Activated CD8-positive, alpha-beta T cell treated with anti-CD3 and anti-CD28 coated beads, Interleukin-2, amount 10 ng/mL, durations not matched to agents 7 days and 5 days (primary cell): Measurements from ENCODE around the gene RRBP1. TPM values are rescaled to one million over a fixed set of nuclear protein-coding genes. Genes with fewer than 3 reads are reported as not detected.

ENCODE experiments used
- ATAC-seq: fragments of 150-1000 bp; cut with Tn5 transposase; one replicate; pipeline ENCODE4 v1.10.0; 2021; ENCODE audit warnings: moderate library complexity
- CTCF ChIA-PET: fragments of 350-600 bp; sonication (Branson Sonifier 250); formaldehyde crosslinking; loops from one replicate; lab custom pipeline; 2021; ENCODE audit warnings: antibody characterized with exemption; lab: Charles Lee
- POLR2A ChIA-PET: fragments of 350-600 bp; sonication (Branson Sonifier 250); formaldehyde crosslinking; loops from one replicate; lab custom pipeline; 2021; ENCODE audit warnings: antibody characterized with exemption; lab: Charles Lee
- DNase-seq: peaks from one replicate; pipeline ENCODE4 v3.0.0-alpha.2; 2020
- H3K27ac Mint-ChIP-seq: one replicate; pipeline ENCODE4 v1.8.0; 2021; ENCODE audit warnings: mild to moderate bottlenecking, mixed read lengths
- H3K27me3 Mint-ChIP-seq: one replicate; pipeline ENCODE4 v1.8.0; 2021; ENCODE audit warnings: low read depth, mixed read lengths
- H3K36me3 Mint-ChIP-seq: one replicate; pipeline ENCODE4 v1.8.0; 2021; ENCODE audit warnings: low read depth, mixed read lengths
- H3K4me1 Mint-ChIP-seq: one replicate; pipeline ENCODE4 v1.8.0; 2021; ENCODE audit warnings: low read depth, mixed read lengths
- H3K4me3 Mint-ChIP-seq: one replicate; pipeline ENCODE4 v1.8.0; 2021; ENCODE audit warnings: mild to moderate bottlenecking, mixed read lengths
- H3K9me3 Mint-ChIP-seq: one replicate; pipeline ENCODE4 v1.8.0; 2022; ENCODE audit warnings: mixed read lengths; ENCODE audit not compliant: insufficient read depth
- total RNA-seq, 2 experiments: library from RNA; stranded (reverse); gene quantifications; one replicate each; pipeline ENCODE4 v1.2.3, GENCODE V29; 2021

The RRBP1 gene
- total RNA-seq, 2 experiments from 2014 or later, result 64.3 to 66.7 TPM

DNA sequence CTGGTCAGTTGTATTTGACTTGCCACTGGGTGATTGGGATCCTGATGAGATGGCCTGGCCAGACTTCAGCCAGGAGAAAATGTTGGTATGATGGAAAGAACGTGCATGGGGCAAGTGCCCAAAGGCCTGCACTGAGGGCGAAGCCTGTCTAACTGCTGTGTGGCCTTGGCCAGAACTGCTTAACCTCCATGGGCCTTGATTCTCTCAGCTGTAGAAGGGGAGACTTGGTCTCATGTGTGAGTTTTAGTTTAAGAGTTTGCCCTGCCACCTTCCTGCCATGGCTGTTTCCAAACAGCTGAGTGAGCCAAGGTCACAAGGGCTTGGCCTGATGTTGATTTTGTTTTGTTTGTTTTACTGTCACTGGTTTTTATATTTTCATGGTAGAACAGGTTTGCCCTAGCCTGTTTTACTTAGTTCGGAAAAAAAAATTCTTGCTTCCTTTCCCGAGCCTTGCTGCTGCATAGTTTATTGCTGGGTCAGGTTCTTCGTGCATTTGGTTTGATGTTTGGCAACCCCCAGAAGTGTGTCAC lies 76.8 kb downstream of the RRBP1 start:
- no peak for DNase-seq
- no peak overlapping the region for H3K4me3 Mint-ChIP-seq
- ATAC-seq, result no peak
- peaks cover 21% of the 10 kb centered on the region for H3K4me1 Mint-ChIP-seq
- H3K27me3 Mint-ChIP-seq, result no peaks in the 10 kb centered on the region
- H3K9me3 Mint-ChIP-seq, result no peaks in the 10 kb centered on the region
- H3K27ac Mint-ChIP-seq, result no peak overlapping the region
- CTCF ChIA-PET, result interaction anchor here (1.4 to 2.0 kb wide), 2 partner anchors 32 to 34 kb away, joined by 5 to 8 read pairs; no protein-coding TSS in a partner anchor
- peaks cover 43% of the 10 kb centered on the region for H3K36me3 Mint-ChIP-seq
- POLR2A ChIA-PET, result no interaction called here

DNA sequence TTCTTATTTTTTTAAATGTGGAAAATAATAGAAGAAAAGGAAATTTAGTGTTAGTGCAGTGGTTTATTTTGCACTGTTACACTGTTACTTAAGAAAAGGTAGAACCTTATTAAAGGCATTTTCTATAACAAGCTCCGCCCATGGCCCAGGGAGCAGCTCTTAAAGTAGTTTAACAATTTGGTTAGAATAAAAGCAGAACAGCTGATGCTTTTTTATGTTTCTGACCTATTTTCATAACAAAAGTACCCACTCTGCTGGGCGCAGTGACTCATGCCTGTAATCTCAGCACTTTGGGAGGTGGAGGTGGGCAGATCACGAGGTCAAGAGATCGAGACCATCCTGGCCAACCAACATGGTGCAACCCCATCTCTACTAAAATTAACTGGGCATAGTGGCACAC lies 79.5 kb downstream of the RRBP1 start:
- ATAC-seq (no peak), DNase-seq (no peak)
- Mint-ChIP-seq H3K4me3 (no peak overlapping the region), H3K27me3 (no peaks in the 10 kb centered on the region), H3K36me3 (peaks cover 25% of the 10 kb centered on the region), H3K27ac (no peak overlapping the region), H3K9me3 (no peaks in the 10 kb centered on the region), H3K4me1 (peaks cover 6% of the 10 kb centered on the region)
- ChIA-PET POLR2A (interaction anchor here (1.0 to 1.1 kb wide), 2 partner anchors 33 to 80 kb away, joined by 3 read pairs; partner anchors contain the start of gene DSTN), CTCF (interaction anchor here (1.3 to 1.6 kb wide), 3 partner anchors 8 to 393 kb away, joined by 3 to 10 read pairs (median 4); no protein-coding TSS in a partner anchor)

DNA sequence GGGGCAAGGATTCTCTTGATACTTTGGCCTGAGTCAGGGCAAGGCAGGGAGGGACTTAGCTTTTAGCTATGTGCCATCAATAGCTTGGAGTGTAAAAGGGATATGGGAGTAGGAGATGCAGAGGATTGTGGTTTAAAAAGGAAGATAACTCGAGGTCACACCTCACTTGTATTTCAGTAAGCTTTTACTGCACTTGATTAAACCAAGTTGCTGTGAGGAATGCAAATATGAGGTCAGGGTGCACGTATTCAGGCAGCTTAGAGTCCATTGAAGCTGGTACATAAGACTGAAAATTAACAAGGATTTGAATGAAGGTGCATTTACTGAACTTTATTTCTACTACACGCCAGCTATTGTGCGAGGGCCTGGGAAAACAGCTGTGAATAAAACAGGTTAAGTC lies 80.1 kb downstream of the RRBP1 start:
- Mint-ChIP-seq H3K27ac (peak overlapping the region; percentile 19), H3K4me3 (no peak overlapping the region), H3K4me1 (peaks cover 6% of the 10 kb centered on the region), H3K9me3 (no peaks in the 10 kb centered on the region), H3K27me3 (no peaks in the 10 kb centered on the region), H3K36me3 (peaks cover 25% of the 10 kb centered on the region)
- DNase-seq (no peak), ATAC-seq (no peak)
- POLR2A ChIA-PET, result interaction anchor here (1.0 to 1.1 kb wide), 2 partner anchors 32 to 81 kb away, joined by 3 read pairs; partner anchors contain the start of gene DSTN
- CTCF ChIA-PET, result interaction anchor here (0.7 to 1.6 kb wide), 4 partner anchors 9 to 394 kb away, joined by 3 to 10 read pairs (median 4); no protein-coding TSS in a partner anchor

DNA sequence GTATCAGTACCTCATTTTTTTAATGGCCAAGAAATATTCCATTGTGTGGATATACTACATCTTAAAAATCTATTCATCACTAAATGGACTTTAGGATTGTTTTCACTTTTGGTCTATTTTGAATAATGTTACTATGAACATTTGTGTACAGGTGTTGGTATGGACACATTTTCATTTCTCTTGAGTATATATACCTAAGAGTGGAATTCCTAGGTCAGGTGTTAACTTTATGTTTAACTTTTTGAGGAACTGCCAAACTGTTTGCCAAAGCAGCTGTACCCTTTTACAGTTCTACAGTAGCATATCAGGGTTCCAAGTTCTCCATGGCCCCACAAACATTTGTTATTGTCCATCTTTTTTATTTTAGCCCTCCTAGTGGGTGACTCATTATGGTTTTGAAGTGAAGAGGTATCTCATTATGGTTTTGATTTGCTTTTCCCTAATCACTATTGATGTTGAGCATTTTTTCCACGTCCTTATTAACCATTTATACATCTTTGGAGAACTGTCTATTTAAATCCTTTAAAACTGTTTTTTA lies 84.0 kb downstream of the RRBP1 start:
- Mint-ChIP-seq H3K36me3 (peaks cover 17% of the 10 kb centered on the region), H3K4me3 (no peak overlapping the region), H3K27me3 (no peaks in the 10 kb centered on the region), H3K27ac (no peak overlapping the region), H3K9me3 (no peaks in the 10 kb centered on the region), H3K4me1 (peaks cover 6% of the 10 kb centered on the region)
- DNase-seq (no peak), ATAC-seq (no peak)
- ChIA-PET POLR2A (no interaction called here), CTCF (no interaction called here)

DNA sequence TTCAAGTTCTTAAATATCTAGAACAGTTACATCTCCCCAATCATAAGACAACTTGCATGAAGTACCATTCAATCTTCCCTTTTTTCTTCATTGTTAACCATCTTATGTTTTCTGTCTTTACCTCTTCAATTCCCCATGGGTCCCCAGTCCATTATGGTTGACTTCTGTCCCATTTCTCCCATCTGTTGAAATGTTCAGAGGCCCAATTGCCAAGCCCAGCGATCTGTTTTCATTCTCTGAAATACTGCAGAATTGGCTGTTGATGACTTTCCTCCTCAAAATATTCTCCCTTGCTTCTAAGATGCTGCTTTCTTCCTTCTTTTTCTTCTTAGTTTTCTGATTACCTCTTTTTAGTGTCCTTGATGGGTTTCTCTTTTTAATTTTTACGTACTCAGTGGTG lies 86.2 kb downstream of the RRBP1 start:
- Mint-ChIP-seq H3K4me1 (no peaks in the 10 kb centered on the region), H3K27ac (no peak overlapping the region), H3K27me3 (no peaks in the 10 kb centered on the region), H3K9me3 (no peaks in the 10 kb centered on the region), H3K4me3 (no peak overlapping the region), H3K36me3 (peaks cover 11% of the 10 kb centered on the region)
- ATAC-seq, result no peak
- ChIA-PET POLR2A (no interaction called here), CTCF (no interaction called here)
- DNase-seq, result no peak

DNA sequence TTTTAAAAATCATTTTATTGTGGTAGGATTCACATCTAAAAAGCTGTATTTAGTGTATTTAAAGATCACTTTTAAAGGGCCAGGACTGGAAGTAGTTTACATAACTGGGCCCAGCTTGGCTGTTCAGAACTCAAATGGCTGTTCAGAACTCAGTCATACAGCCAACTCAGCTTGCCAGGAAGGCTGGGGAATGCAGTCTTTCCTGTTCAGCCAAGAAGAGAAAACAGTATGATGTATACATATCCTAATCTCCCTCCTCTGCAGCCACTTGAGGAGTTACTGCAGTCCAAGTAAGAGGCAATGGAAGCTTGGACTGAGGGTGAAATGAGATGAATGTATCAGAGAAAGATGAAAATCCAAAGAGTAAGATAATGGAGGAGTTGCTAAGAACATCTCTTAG lies 87.6 kb downstream of the RRBP1 start:
- H3K27ac Mint-ChIP-seq, result no peak overlapping the region
- no peak overlapping the region for H3K4me3 Mint-ChIP-seq
- POLR2A ChIA-PET, result no interaction called here
- no peaks in the 10 kb centered on the region for H3K27me3 Mint-ChIP-seq
- H3K9me3 Mint-ChIP-seq, result no peaks in the 10 kb centered on the region
- peaks cover 3% of the 10 kb centered on the region for H3K4me1 Mint-ChIP-seq
- CTCF ChIA-PET, result interaction anchor here (1.2 to 1.5 kb wide), 2 partner anchors 16 to 17 kb away, joined by 5 read pairs; no protein-coding TSS in a partner anchor
- DNase-seq, result no peak
- H3K36me3 Mint-ChIP-seq, result peaks cover 8% of the 10 kb centered on the region
- no peak for ATAC-seq

DNA sequence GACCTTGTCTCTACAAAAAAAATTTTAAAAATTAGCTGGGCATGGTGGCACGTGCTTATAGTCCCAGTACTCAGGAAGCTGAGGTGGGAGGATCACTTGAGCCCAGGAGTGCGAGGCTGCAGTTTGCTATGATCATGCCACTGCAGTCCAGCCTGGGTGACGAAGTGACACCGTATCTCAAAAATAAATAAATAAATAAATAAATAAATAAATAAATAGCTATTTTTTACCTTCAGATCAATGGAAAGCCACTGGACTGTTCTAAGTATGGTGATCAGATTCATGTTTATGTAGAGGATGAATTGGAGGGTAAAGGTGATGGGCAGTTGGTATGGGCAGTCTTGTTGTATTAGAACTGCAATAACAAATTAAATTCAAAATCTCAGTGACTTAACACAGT lies 88.1 kb downstream of the RRBP1 start:
- Mint-ChIP-seq H3K4me1 (peaks cover 3% of the 10 kb centered on the region), H3K36me3 (peaks cover 8% of the 10 kb centered on the region), H3K9me3 (no peaks in the 10 kb centered on the region), H3K4me3 (no peak overlapping the region), H3K27me3 (no peaks in the 10 kb centered on the region), H3K27ac (no peak overlapping the region)
- ChIA-PET POLR2A (no interaction called here), CTCF (interaction anchor here (1.2 to 1.5 kb wide), 2 partner anchors 16 kb away, joined by 5 read pairs; no protein-coding TSS in a partner anchor)
- DNase-seq, result no peak
- ATAC-seq, result no peak

DNA sequence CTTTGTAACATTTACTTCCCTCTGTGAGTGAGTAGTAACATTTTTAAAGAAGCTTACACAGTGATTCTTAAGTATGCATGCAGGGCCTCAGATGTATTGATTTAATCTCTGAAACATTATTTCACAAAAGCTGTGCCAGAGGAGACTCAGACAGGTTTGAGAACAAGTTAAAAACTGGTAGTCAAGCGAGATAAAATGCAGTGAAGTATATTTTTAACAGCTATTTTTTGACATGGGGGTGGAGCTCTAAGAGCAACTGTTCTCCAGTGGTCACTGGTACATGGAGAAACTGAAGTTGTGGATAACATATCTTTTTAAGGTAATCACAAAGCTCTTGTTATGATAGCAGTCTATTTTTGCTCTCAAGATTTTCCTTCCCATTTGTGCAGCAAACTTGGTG lies 91.8 kb downstream of the RRBP1 start:
- Mint-ChIP-seq H3K4me1 (peaks cover 3% of the 10 kb centered on the region), H3K4me3 (no peak overlapping the region), H3K27ac (no peak overlapping the region), H3K36me3 (peaks cover 6% of the 10 kb centered on the region), H3K9me3 (no peaks in the 10 kb centered on the region), H3K27me3 (no peaks in the 10 kb centered on the region)
- no peak for DNase-seq
- POLR2A ChIA-PET, result no interaction called here
- CTCF ChIA-PET, result interaction anchor here (0.6 kb wide), 1 partner anchor 23 kb away, joined by 3 read pairs; no protein-coding TSS in a partner anchor
- no peak for ATAC-seq

DNA sequence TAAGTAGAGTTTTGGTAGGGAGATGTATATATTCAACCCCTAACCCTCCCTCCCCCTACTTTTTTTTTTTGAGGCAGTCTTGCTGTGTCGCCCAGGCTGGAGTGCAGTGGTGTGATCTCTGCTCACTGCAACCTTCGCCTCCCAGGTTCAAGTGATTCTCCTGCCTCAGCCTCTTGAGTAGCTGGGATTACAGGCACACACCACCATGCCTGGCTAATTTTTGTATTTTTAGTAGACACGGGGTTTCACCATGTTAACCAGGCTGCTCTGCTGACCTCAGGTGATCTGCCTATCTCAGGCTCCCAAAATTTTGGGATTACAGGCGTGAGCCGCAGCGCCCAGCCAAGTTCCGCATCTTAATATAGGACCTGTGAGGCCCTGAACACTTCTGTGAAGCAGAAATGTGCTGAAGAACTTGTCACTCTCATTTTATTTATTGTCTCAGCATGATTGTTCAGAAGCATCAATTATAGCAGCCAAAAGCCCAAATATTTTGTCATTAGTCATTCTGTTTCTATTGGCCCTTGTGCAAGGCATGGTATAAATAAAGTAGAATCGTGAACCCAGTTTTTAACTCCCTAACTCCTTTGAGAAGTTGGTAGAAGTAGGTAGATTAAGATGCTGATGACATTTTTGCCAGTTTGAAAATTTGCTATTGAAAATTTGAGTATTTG lies 92.7 kb downstream of the RRBP1 start:
- Mint-ChIP-seq H3K27me3 (no peaks in the 10 kb centered on the region), H3K9me3 (no peaks in the 10 kb centered on the region), H3K36me3 (peaks cover 6% of the 10 kb centered on the region), H3K27ac (no peak overlapping the region), H3K4me3 (no peak overlapping the region), H3K4me1 (peaks cover 3% of the 10 kb centered on the region)
- no peak for DNase-seq
- ChIA-PET POLR2A (no interaction called here), CTCF (no interaction called here)
- ATAC-seq, result no peak

DNA sequence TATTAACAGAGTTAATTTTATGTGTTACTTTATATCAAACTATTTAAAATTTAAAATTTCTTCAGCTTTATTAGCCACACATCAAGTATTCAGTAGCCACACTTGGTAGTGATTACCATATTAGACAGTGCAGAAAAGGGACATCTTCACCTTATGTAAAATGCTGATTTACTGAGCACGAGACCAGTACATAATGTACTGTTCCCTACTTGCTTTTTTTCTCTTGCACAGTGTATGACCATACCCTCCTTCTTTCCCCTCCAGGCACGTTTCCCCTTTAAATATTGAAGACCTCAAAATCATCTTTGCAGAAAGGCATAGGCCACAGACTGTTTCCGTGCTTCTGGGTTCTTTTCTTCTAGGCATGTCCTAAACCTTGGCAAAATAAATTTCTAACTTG lies 94.2 kb downstream of the RRBP1 start:
- H3K4me1 Mint-ChIP-seq, result peaks cover 8% of the 10 kb centered on the region
- H3K4me3 Mint-ChIP-seq, result no peak overlapping the region

DNA sequence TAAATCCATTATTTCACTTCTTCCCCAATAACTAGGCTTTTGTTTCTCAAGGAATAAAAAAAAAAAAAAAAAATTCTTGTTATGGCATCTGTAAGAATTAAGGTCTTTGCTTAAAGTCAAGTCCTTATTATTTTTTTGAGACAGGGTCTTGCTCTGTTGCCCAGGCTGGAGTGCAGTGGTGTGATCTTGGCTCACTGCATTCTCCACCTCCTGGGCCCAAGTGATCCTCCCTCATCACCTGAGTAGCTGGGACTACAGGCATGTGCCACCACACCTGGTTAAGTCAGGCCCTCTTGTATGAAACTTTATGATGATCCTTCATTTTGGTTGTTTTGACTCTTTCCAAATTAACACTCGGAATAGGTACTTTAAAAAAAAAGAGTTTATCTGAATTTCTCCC lies 94.9 kb downstream of the RRBP1 start:
- peaks cover 2% of the 10 kb centered on the region for H3K36me3 Mint-ChIP-seq
- H3K27me3 Mint-ChIP-seq, result no peaks in the 10 kb centered on the region
- H3K9me3 Mint-ChIP-seq, result no peaks in the 10 kb centered on the region
- CTCF ChIA-PET, result no interaction called here
- POLR2A ChIA-PET, result interaction anchor here (1.0 kb wide), 1 partner anchor 16 kb away, joined by 3 read pairs; no protein-coding TSS in a partner anchor
- DNase-seq (no peak), ATAC-seq (no peak)
- H3K4me1 Mint-ChIP-seq, result peaks cover 13% of the 10 kb centered on the region
- H3K4me3 Mint-ChIP-seq, result no peak overlapping the region
- H3K27ac Mint-ChIP-seq, result no peak overlapping the region

More for the DNA sequence above, 94.2 kb downstream of the RRBP1 start:
- CTCF ChIA-PET, result no interaction called here
- ATAC-seq (no peak), DNase-seq (no peak)
- Mint-ChIP-seq H3K27me3 (no peaks in the 10 kb centered on the region), H3K36me3 (peaks cover 2% of the 10 kb centered on the region), H3K9me3 (no peaks in the 10 kb centered on the region), H3K27ac (no peak overlapping the region)
- POLR2A ChIA-PET, result no interaction called here

DNA sequence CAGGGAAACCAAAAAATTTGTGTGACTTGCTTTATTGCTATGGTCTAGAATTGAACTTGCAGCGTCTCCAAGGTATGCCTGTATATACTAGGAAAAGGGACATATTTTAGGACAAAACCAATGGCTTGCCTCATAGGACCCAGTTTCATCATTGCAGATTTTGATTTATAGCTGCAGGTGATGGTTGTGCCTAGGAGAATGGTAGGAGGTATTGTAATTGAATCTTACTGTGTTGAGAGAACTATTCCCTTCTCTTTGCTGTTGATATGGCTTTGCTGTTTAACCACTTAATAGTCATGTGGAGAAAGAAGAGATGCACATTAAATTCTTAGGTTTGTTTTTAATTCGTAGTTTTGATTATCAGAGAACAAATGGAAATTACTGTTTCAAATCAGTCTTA lies 95.8 kb downstream of the RRBP1 start:
- CTCF ChIA-PET, result interaction anchor here (1.4 kb wide), 1 partner anchor 16 kb away, joined by 4 read pairs; the partner anchor contains the start of gene DSTN
- no peak for ATAC-seq
- DNase-seq, result no peak
- Mint-ChIP-seq H3K27me3 (no peaks in the 10 kb centered on the region), H3K27ac (no peak overlapping the region), H3K4me1 (peaks cover 13% of the 10 kb centered on the region), H3K36me3 (no peaks in the 10 kb centered on the region), H3K9me3 (no peaks in the 10 kb centered on the region), H3K4me3 (no peak overlapping the region)
- POLR2A ChIA-PET, result interaction anchor here (1.0 kb wide), 1 partner anchor 15 kb away, joined by 3 read pairs; no protein-coding TSS in a partner anchor
